ENCODE measurements around the gene PLA2G2F. TPM values are rescaled to one million over a fixed set of nuclear protein-coding genes. Genes with fewer than 3 reads are reported as not detected.

Gene PLA2G2F
- total and polyA plus RNA-seq, 9 of the 15 experiments (the other 6 are each of a cell fraction or from before 2014, with no cell fraction given), result not detected

DNA sequence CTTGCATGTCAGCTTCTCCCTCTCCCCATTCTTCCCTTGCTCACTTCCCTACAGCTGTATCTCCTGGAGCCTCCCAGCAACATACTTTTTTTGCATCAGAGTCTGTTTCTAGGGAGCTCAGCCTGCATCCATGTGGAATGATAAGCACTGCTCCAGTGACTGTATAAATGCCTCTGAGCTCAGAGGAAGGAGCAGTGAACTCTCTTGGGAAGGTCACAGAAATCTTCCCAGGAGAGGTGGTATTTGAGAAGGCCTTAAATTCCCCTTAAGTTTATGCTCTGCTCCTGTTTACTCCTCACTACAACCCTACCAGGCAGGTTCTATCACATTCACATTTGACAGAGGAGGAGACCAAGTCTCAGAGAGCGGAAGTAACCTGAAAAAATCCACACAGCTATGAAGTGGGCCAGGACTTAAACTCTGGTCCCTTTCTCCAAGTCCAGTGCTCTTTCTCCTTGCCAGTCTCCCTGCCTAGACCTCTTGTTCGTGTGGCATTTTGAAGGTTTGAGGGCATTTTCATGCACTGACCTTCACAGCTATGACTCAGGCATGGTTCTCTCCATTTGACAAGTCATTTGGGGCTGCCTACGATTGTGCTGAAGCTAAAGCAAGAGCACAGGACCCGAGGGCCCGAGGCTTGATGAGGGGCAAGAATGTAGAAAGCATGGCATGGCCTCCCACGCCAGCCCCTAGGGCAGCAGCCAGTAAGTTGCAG is 41.2 kb downstream of the PLA2G2F start:
- no peaks in the 10 kb centered on the region for H4K20me1 ChIP-seq (replicated peaks; ENCODE audit: control insufficient read depth, insufficient read depth, low read length)
- no peak overlapping the region for H3K4me2 ChIP-seq (ENCODE audit: insufficient read depth, low read length)
- intact Hi-C loops (cut with micrococcal nuclease) (no loop called here), in situ Hi-C loops (cut with MboI) (no loop called here)
- no peaks in the 10 kb centered on the region for H3K9me1 ChIP-seq (ENCODE audit: control insufficient read depth, insufficient read depth, low read length)
- no peaks in the 10 kb centered on the region for H3K79me2 ChIP-seq (ENCODE audit: control insufficient read depth, insufficient read depth, low read length)
- peaks cover 28 to 30% of the 10 kb centered on the region in 2 experiments for H3K4me1 ChIP-seq (replicated peaks in 1 of 2; ENCODE audit: control insufficient read depth in 2 of 2, insufficient read depth in 2 of 2, low read length in 2 of 2)
- FAIRE-seq (no peak), DNase-seq (ENCODE audit: extremely low read depth in 1 of 4, low spot score in 3 of 4) (no peak), ATAC-seq (no peak)
- 62% methylated on average over 6 of the region's 6 CpGs for WGBS (ENCODE audit: insufficient coverage, low coverage, missing lambda C conversion rate)
- H3K27me3 ChIP-seq (ENCODE audit: control insufficient read depth in 2 of 2, insufficient read depth in 2 of 2, low read length in 2 of 2), result no peaks in the 10 kb centered on the region
- ChIA-PET CTCF (ENCODE audit: low intra/inter-chr PET ratio) (no interaction called here), POLR2A (interaction anchor here (0.6 to 2.1 kb wide), 8 partner anchors 8 to 598 kb away, joined by 3 to 15 read pairs (median 3); no protein-coding TSS in a partner anchor)
- H3K4me3 ChIP-seq, result no peak overlapping the region
- no peak overlapping the region for H3K27ac ChIP-seq (ENCODE audit: extremely low read depth, low read depth, low read length)
- peaks cover 7% of the 10 kb centered on the region for H3K9me3 ChIP-seq (replicated peaks; ENCODE audit: control insufficient read depth, insufficient read depth, low read depth, low read length)
- TF ChIP-seq TRIM24 (IDR thresholded peaks at IDR 0.05) (0 out of 4 replicates have a peak, but pooled peaks of 1 of the 2 experiments have one; percentile 3), ZBED1 (IDR thresholded peaks at IDR 0.05) (no peak)
- no TSS peak for BruUV-seq (replicated peaks)
- H3K9ac ChIP-seq (ENCODE audit: insufficient read depth in 1 of 2, low read depth in 2 of 2, low read length in 2 of 2), result no peak overlapping the region
- H2AFZ ChIP-seq (ENCODE audit: low read depth, low read length), result no peak overlapping the region
- no peaks in the 10 kb centered on the region for H3K36me3 ChIP-seq (ENCODE audit: control insufficient read depth, insufficient read depth, low read length)

DNA sequence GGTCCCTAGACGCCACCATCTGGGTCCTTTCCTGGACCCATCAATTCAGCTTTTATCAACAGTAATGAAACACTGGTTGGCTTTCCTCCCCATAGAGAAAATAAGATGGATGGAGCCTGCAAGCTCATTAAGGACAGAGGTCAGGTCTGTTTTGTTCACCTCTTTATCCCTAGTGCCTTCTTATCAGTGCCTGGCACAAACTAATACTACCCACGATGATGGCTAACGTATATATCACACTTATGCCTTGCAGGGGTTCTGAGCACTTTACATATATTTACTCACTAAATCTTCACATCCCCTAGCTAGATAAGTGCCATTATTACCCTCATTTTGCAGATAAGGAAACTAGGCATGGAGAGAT is 41.7 kb downstream of the PLA2G2F start:
- intact Hi-C loops (cut with micrococcal nuclease) (no loop called here), in situ Hi-C loops (cut with MboI) (no loop called here)
- H2AFZ ChIP-seq (ENCODE audit: low read depth, low read length), result no peak overlapping the region
- H3K9me3 ChIP-seq (replicated peaks; ENCODE audit: control insufficient read depth, insufficient read depth, low read depth, low read length), result peaks cover 7% of the 10 kb centered on the region
- peaks cover 28 to 35% of the 10 kb centered on the region in 2 experiments for H3K4me1 ChIP-seq (replicated peaks in 1 of 2; ENCODE audit: control insufficient read depth in 2 of 2, insufficient read depth in 2 of 2, low read length in 2 of 2)
- H3K9ac ChIP-seq (ENCODE audit: insufficient read depth in 1 of 2, low read depth in 2 of 2, low read length in 2 of 2), result no peak overlapping the region
- no peak for DNase-seq (ENCODE audit: extremely low read depth in 1 of 4, low spot score in 3 of 4)
- H3K27me3 ChIP-seq (ENCODE audit: control insufficient read depth in 2 of 2, insufficient read depth in 2 of 2, low read length in 2 of 2), result no peaks in the 10 kb centered on the region
- ATAC-seq, result no peak
- ChIA-PET POLR2A (interaction anchor here (0.6 to 1.2 kb wide), 6 partner anchors 10 to 598 kb away, joined by 3 to 4 read pairs (median 3); no protein-coding TSS in a partner anchor), CTCF (ENCODE audit: low intra/inter-chr PET ratio) (no interaction called here)
- BruUV-seq (replicated peaks), result no TSS peak
- FAIRE-seq, result no peak
- H3K4me2 ChIP-seq (ENCODE audit: insufficient read depth, low read length), result no peak overlapping the region
- no peaks in the 10 kb centered on the region for H3K9me1 ChIP-seq (ENCODE audit: control insufficient read depth, insufficient read depth, low read length)
- WGBS (ENCODE audit: insufficient coverage, low coverage, missing lambda C conversion rate), result 63% methylated on average over 3 of the region's 3 CpGs
- H4K20me1 ChIP-seq (replicated peaks; ENCODE audit: control insufficient read depth, insufficient read depth, low read length), result no peaks in the 10 kb centered on the region
- no peak overlapping the region for H3K4me3 ChIP-seq
- no peak overlapping the region for H3K27ac ChIP-seq (ENCODE audit: extremely low read depth, low read depth, low read length)
- no peaks in the 10 kb centered on the region for H3K36me3 ChIP-seq (ENCODE audit: control insufficient read depth, insufficient read depth, low read length)
- no peaks in the 10 kb centered on the region for H3K79me2 ChIP-seq (ENCODE audit: control insufficient read depth, insufficient read depth, low read length)
- no peak for TF ChIP-seq FOSL1 (tag; conservative IDR thresholded peaks at IDR 0.05)
- no peak for TF ChIP-seq MTA1 (IDR thresholded peaks at IDR 0.05; ENCODE audit: borderline replicate concordance)
- TF ChIP-seq TEAD4 (IDR thresholded peaks at IDR 0.05; ENCODE audit: low read length), result no peak
- no peak for TF ChIP-seq TEAD4 (CRISPR knock-in tag; IDR thresholded peaks at IDR 0.05; ENCODE audit: borderline replicate concordance)
- TF ChIP-seq ZNF24 (IDR thresholded peaks at IDR 0.05), result no peak
- no peak for TF ChIP-seq ZNF766 (CRISPR knock-in tag; conservative IDR thresholded peaks at IDR 0.05)
- TF ChIP-seq, protein P1, sequence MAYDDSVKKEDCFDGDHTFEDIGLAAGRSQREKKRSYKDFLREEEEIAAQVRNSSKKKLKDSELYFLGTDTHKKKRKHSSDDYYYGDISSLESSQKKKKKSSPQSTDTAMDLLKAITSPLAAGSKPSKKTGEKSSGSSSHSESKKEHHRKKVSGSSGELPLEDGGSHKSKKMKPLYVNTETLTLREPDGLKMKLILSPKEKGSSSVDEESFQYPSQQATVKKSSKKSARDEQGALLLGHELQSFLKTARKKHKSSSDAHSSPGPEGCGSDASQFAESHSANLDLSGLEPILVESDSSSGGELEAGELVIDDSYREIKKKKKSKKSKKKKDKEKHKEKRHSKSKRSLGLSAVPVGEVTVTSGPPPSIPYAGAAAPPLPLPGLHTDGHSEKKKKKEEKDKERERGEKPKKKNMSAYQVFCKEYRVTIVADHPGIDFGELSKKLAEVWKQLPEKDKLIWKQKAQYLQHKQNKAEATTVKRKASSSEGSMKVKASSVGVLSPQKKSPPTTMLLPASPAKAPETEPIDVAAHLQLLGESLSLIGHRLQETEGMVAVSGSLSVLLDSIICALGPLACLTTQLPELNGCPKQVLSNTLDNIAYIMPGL (CRISPR knock-in tag; IDR thresholded peaks at IDR 0.05), result no peak
- no peak for TF ChIP-seq NFIC (IDR thresholded peaks at IDR 0.05)
- TF ChIP-seq, protein P2, sequence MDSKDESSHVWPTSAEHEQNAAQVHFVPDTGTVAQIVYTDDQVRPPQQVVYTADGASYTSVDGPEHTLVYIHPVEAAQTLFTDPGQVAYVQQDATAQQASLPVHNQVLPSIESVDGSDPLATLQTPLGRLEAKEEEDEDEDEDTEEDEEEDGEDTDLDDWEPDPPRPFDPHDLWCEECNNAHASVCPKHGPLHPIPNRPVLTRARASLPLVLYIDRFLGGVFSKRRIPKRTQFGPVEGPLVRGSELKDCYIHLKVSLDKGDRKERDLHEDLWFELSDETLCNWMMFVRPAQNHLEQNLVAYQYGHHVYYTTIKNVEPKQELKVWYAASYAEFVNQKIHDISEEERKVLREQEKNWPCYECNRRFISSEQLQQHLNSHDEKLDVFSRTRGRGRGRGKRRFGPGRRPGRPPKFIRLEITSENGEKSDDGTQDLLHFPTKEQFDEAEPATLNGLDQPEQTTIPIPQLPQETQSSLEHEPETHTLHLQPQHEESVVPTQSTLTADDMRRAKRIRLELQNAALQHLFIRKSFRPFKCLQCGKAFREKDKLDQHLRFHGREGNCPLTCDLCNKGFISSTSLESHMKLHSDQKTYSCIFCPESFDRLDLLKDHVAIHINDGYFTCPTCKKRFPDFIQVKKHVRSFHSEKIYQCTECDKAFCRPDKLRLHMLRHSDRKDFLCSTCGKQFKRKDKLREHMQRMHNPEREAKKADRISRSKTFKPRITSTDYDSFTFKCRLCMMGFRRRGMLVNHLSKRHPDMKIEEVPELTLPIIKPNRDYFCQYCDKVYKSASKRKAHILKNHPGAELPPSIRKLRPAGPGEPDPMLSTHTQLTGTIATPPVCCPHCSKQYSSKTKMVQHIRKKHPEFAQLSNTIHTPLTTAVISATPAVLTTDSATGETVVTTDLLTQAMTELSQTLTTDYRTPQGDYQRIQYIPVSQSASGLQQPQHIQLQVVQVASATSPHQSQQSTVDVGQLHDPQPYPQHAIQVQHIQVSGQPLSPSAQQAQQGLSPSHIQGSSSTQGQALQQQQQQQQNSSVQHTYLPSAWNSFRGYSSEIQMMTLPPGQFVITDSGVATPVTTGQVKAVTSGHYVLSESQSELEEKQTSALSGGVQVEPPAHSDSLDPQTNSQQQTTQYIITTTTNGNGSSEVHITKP (IDR thresholded peaks at IDR 0.05; ENCODE audit: partially characterized antibody), result no peak
- no peak for TF ChIP-seq THRAP3 (IDR thresholded peaks at IDR 0.05; ENCODE audit: borderline replicate concordance)

All from K562 (cell line).